Right kidney (tissue), 9 donors: ENCODE data around the gene NPIPB2.
"Not testable (repeated sequence)": the region's sequence is repeated elsewhere in the genome, so short reads cannot be mapped to it uniquely, and the experiment has no call there.

ENCODE experiments used
- DNase-seq: peaks from one replicate; pipeline ENCODE4 v3.0.0-alpha.2; 2016
- long read RNA-seq, 8 donors: transcript quantifications; one replicate each; lab custom pipeline, GENCODE V29; 2026

Gene NPIPB2
- long read RNA-seq, donor 1: 0 reads
- long read RNA-seq, donor 2: 0 reads
- long read RNA-seq, donor 3: 0 reads
- long read RNA-seq, donor 4: 0 reads
- long read RNA-seq, donor 5: 0 reads
- long read RNA-seq, donor 6: 0 reads
- long read RNA-seq, donor 7: 0 reads
- long read RNA-seq, donor 8: 0 reads

- not testable (repeated sequence) for DNase-seq
Observed at GRCh38 chr16:11941945-11942344, at the start of gene NPIPB2. TSS of gene NPIPB2 (minus strand) at chr16:11942045. CDS start at chr16:11942045, 0 bp downstream.

GRCh38 chr16:11990702-11991390 lies 49.0 kb upstream of the NPIPB2 start:
- peak; percentile 50 for DNase-seq

GRCh38 chr16:11988258-11988978 lies 46.6 kb upstream of the NPIPB2 start:
- DNase-seq: no peak

GRCh38 chr16:11986521-11987057 lies 44.7 kb upstream of the NPIPB2 start:
- DNase-seq: no peak

GRCh38 chr16:11985250-11985649 lies 43.4 kb upstream of the NPIPB2 start:
- DNase-seq: no peak

GRCh38 chr16:11980136-11980844 lies 38.4 kb upstream of the NPIPB2 start:
- DNase-seq: no peak

- DNase-seq: no peak
Observed at GRCh38 chr16:11979013-11979672, 37.3 kb upstream of the NPIPB2 start.

GRCh38 chr16:11978080-11978479 lies 36.2 kb upstream of the NPIPB2 start:
- DNase-seq: no peak

GRCh38 chr16:11977376-11978041 lies 35.7 kb upstream of the NPIPB2 start:
- DNase-seq: no peak

- no peak for DNase-seq
Observed at GRCh38 chr16:11976850-11977375, 35.1 kb upstream of the NPIPB2 start.

GRCh38 chr16:11973070-11973469 lies 31.2 kb upstream of the NPIPB2 start:
- no peak for DNase-seq

- DNase-seq: no peak
Observed at GRCh38 chr16:11972128-11972527, 30.3 kb upstream of the NPIPB2 start.

- not testable (repeated sequence) for DNase-seq
Observed at GRCh38 chr16:11970292-11970691, 28.4 kb upstream of the NPIPB2 start.

GRCh38 chr16:11968577-11968976 lies 26.7 kb upstream of the NPIPB2 start:
- DNase-seq: no peak

- no peak for DNase-seq
Observed at GRCh38 chr16:11967195-11967911, 25.5 kb upstream of the NPIPB2 start.

GRCh38 chr16:11966173-11966572 lies 24.3 kb upstream of the NPIPB2 start:
- no peak for DNase-seq

- no peak for DNase-seq
Observed at GRCh38 chr16:11964761-11965551, 23.1 kb upstream of the NPIPB2 start, which contains the start of gene TNFRSF17. TSS of gene TNFRSF17 (plus strand) at chr16:11965210. CDS start at chr16:11965325, 115 bp downstream.

GRCh38 chr16:11963706-11964105 lies 21.9 kb upstream of the NPIPB2 start:
- no peak for DNase-seq

- not testable (repeated sequence) for DNase-seq
Observed at GRCh38 chr16:11962978-11963377, 21.1 kb upstream of the NPIPB2 start.
